GM18498 (cell line): ENCODE measurements around the gene KCNMA1.

Source experiments
- ATAC-seq: cut with Tn5 transposase; IDR thresholded peaks from one replicate; pipeline ENCODE4 v1.9.1; 2021; ENCODE audit warnings: mild to moderate bottlenecking, moderate library complexity; ENCODE audit not compliant: unreplicated experiment

Gene KCNMA1

GRCh38 chr10:77075926-77076325 is 561.7 kb downstream of the KCNMA1 start:
- no peak for ATAC-seq

- no peak for ATAC-seq
These were observed 563.4 kb downstream of the KCNMA1 start for GRCh38 chr10:77074104-77074624.

GRCh38 chr10:77073663-77073960 is 564.0 kb downstream of the KCNMA1 start:
- no peak for ATAC-seq

GRCh38 chr10:77072836-77073662 is 564.6 kb downstream of the KCNMA1 start:
- no peak for ATAC-seq

GRCh38 chr10:77072361-77072835 is 565.2 kb downstream of the KCNMA1 start:
- ATAC-seq, result no peak

- no peak for ATAC-seq
These were observed 565.7 kb downstream of the KCNMA1 start for GRCh38 chr10:77071956-77072355.

GRCh38 chr10:77071001-77071511 is 566.6 kb downstream of the KCNMA1 start:
- ATAC-seq, result no peak

GRCh38 chr10:77070346-77070745 is 567.3 kb downstream of the KCNMA1 start:
- no peak for ATAC-seq

- ATAC-seq, result no peak
These were observed 568.6 kb downstream of the KCNMA1 start for GRCh38 chr10:77068969-77069368.

- no peak for ATAC-seq
These were observed 569.3 kb downstream of the KCNMA1 start for GRCh38 chr10:77068272-77068671.

- ATAC-seq, result no peak
These were observed 575.2 kb downstream of the KCNMA1 start for GRCh38 chr10:77062381-77062780.

- ATAC-seq, result no peak
These were observed 576.7 kb downstream of the KCNMA1 start for GRCh38 chr10:77060913-77061312.

- no peak for ATAC-seq
These were observed 581.0 kb downstream of the KCNMA1 start for GRCh38 chr10:77056650-77057049.

- no peak for ATAC-seq
These were observed 585.0 kb downstream of the KCNMA1 start for GRCh38 chr10:77052593-77052992.

GRCh38 chr10:77051837-77052236 is 585.8 kb downstream of the KCNMA1 start:
- ATAC-seq, result no peak

GRCh38 chr10:77049896-77050295 is 587.7 kb downstream of the KCNMA1 start:
- ATAC-seq, result no peak

GRCh38 chr10:77049146-77049545 is 588.5 kb downstream of the KCNMA1 start:
- no peak for ATAC-seq

GRCh38 chr10:77045085-77045484 is 592.5 kb downstream of the KCNMA1 start:
- ATAC-seq, result no peak

- ATAC-seq, result no peak
These were observed 594.2 kb downstream of the KCNMA1 start for GRCh38 chr10:77043420-77043763.

- ATAC-seq, result no peak
These were observed 594.7 kb downstream of the KCNMA1 start for GRCh38 chr10:77042706-77043419.

- ATAC-seq, result no peak
These were observed 595.9 kb downstream of the KCNMA1 start for GRCh38 chr10:77041636-77042258.
